PC-9 (cell line): Measurements from ENCODE around the gene JKAMP. TPM values are rescaled to one million over a fixed set of nuclear protein-coding genes. Genes with fewer than 3 reads are reported as not detected.

Experiments
- BruUV-seq: library from RNA; stranded (reverse); fragments of 400-500 nt; replicated peaks from 2 replicates; lab custom pipeline; 2021; lab: Mats Ljungman, UMichigan
- CTCF ChIA-PET: fragments of 300-600 bp; sonication (Branson Sonifier 250); formaldehyde crosslinking; loops from one replicate; lab custom pipeline; 2022; ENCODE audit warnings: antibody characterized with exemption; lab: Charles Lee
- POLR2A ChIA-PET: fragments of 300-600 bp; sonication (Branson Sonifier 250); formaldehyde crosslinking; loops from one replicate; lab custom pipeline; 2022; ENCODE audit warnings: antibody characterized with exemption; ENCODE audit not compliant: unreplicated experiment; lab: Charles Lee
- DNase-seq, 2 experiments: peaks; one replicate each; pipeline versions ENCODE4 v3.0.0 to v3.0.0-alpha.2; 2015 to 2022; ENCODE audit warnings: mixed read lengths in 1 of 2
- H2AFZ ChIP-seq: fragments of 200-600 bp; sonication (generic); 2 replicates; pipeline ENCODE4 v1.8.1; 2017; ENCODE audit warnings: antibody characterized with exemption
- H3F3A ChIP-seq: fragments of 200-600 bp; sonication (generic); 2 replicates; pipeline ENCODE4 v1.8.1; 2017; ENCODE audit warnings: antibody characterized with exemption, mild to moderate bottlenecking, low read depth; ENCODE audit not compliant: insufficient read depth
- H3K27ac ChIP-seq: fragments of 200-600 bp; sonication (generic); 2 replicates; pipeline ENCODE4 v1.6.1; 2016; ENCODE audit warnings: mixed run types
- H3K27me3 ChIP-seq: fragments of 200-600 bp; sonication (generic); 2 replicates; pipeline ENCODE4 v1.6.1; 2016; ENCODE audit warnings: low read depth, mixed run types; ENCODE audit not compliant: insufficient read depth
- H3K36me3 ChIP-seq: fragments of 200-600 bp; sonication (generic); 2 replicates; pipeline ENCODE4 v1.6.1; 2016; ENCODE audit warnings: low read depth, mixed run types
- H3K4me1 ChIP-seq: fragments of 200-600 bp; sonication (generic); replicated peaks from 2 replicates; pipeline ENCODE4 v1.6.1; 2016; ENCODE audit warnings: mixed run types; ENCODE audit not compliant: insufficient read depth
- H3K4me2 ChIP-seq: fragments of 200-600 bp; sonication (generic); 2 replicates; pipeline ENCODE4 v1.6.1; 2017; ENCODE audit warnings: mixed run types
- H3K4me3 ChIP-seq: fragments of 200-600 bp; sonication (generic); 2 replicates; pipeline ENCODE4 v1.6.1; 2016; ENCODE audit warnings: mixed run types
- H3K79me2 ChIP-seq: fragments of 200-600 bp; sonication (generic); 2 replicates; pipeline ENCODE4 v1.6.1; 2017; ENCODE audit warnings: low read depth, mixed run types
- H3K9me2 ChIP-seq: fragments of 200-600 bp; sonication (generic); 2 replicates; pipeline ENCODE4 v1.8.1; 2017; ENCODE audit warnings: mild to moderate bottlenecking; ENCODE audit not compliant: insufficient read depth
- H3K9me3 ChIP-seq: fragments of 200-600 bp; sonication (generic); 2 replicates; pipeline ENCODE4 v1.8.1; 2016; ENCODE audit warnings: low read depth; ENCODE audit not compliant: insufficient read depth
- H4K20me1 ChIP-seq: fragments of 200-600 bp; sonication (generic); 2 replicates; pipeline ENCODE4 v1.8.1; 2017; ENCODE audit not compliant: insufficient read depth
- CTCF ChIP-seq: fragments of 200-600 bp; sonication (generic); conservative IDR thresholded peaks from 2 replicates; pipeline ENCODE4 v1.6.1; 2017; ENCODE audit warnings: mixed run types, antibody characterized with exemption, mild to moderate bottlenecking, moderate library complexity
- EZH2 ChIP-seq: fragments of 200-600 bp; sonication (generic); IDR thresholded peaks from 2 replicates; pipeline ENCODE4 v1.8.0; 2017; ENCODE audit warnings: antibody characterized with exemption, low read depth
- intact Hi-C: fragments of 100-400 bp; cut with micrococcal nuclease; formaldehyde crosslinking; loops from one replicate; pipeline ENCODE4 v1.10.0; 2022; ENCODE audit not compliant: unreplicated experiment
- total RNA-seq: library from RNA; stranded (reverse); gene quantifications from 2 replicates; pipeline ENCODE4 v1.2.3, GENCODE V29; 2021

JKAMP gene
- total RNA-seq, 1 experiment from 2014 or later = 60.1 TPM

- POLR2A ChIA-PET = no interaction called here
- intact Hi-C loops = no loop called here
- Histone ChIP-seq H3K79me2 (no peaks in the 10 kb centered on the region), H3K27me3 (no peaks in the 10 kb centered on the region), H2AFZ (no peak overlapping the region), H3F3A (no peaks in the 10 kb centered on the region), H3K27ac (no peak overlapping the region), H3K9me3 (no peaks in the 10 kb centered on the region), H3K36me3 (peaks cover 30% of the 10 kb centered on the region), H3K4me1 (no peaks in the 10 kb centered on the region), H3K9me2 (no peaks in the 10 kb centered on the region), H3K4me3 (no peak overlapping the region), H3K4me2 (no peak overlapping the region), H4K20me1 (no peaks in the 10 kb centered on the region)
- no peak for TF ChIP-seq CTCF
- TF ChIP-seq EZH2 = no peak
- no peak for DNase-seq
- CTCF ChIA-PET = no interaction called here
- BruUV-seq = no TSS peak
These were observed 22.4 kb upstream of the JKAMP start for GRCh38 chr14:59461891-59462290.

GRCh38 chr14:59463787-59464485 is 20.4 kb upstream of the JKAMP start:
- Histone ChIP-seq H3K4me1 (no peaks in the 10 kb centered on the region), H3K27me3 (no peaks in the 10 kb centered on the region), H3F3A (no peaks in the 10 kb centered on the region; the same call in 1 of the 2 replicates), H4K20me1 (no peaks in the 10 kb centered on the region), H3K4me2 (no peak overlapping the region), H3K79me2 (no peaks in the 10 kb centered on the region), H3K9me3 (no peaks in the 10 kb centered on the region), H3K36me3 (peaks cover 19% of the 10 kb centered on the region), H2AFZ (no peak overlapping the region), H3K4me3 (no peak overlapping the region), H3K27ac (no peak overlapping the region), H3K9me2 (no peaks in the 10 kb centered on the region)
- DNase-seq = no peak
- no peak for TF ChIP-seq CTCF
- TF ChIP-seq EZH2 = no peak
- BruUV-seq = no TSS peak
- POLR2A ChIA-PET = no interaction called here
- intact Hi-C loops = no loop called here
- CTCF ChIA-PET = no interaction called here

- H3K27ac ChIP-seq = no peak overlapping the region
- H3F3A ChIP-seq = no peaks in the 10 kb centered on the region; the same call in 1 of the 2 replicates
- no peak overlapping the region for H3K4me3 ChIP-seq
- no TSS peak for BruUV-seq
- H3K4me2 ChIP-seq = no peak overlapping the region
- H3K79me2 ChIP-seq = no peaks in the 10 kb centered on the region
- no peak for TF ChIP-seq CTCF
- POLR2A ChIA-PET = no interaction called here
- H3K9me2 ChIP-seq = no peaks in the 10 kb centered on the region
- no peak overlapping the region for H2AFZ ChIP-seq
- CTCF ChIA-PET = no interaction called here
- H3K36me3 ChIP-seq = peaks cover 19% of the 10 kb centered on the region
- no peaks in the 10 kb centered on the region for H4K20me1 ChIP-seq
- intact Hi-C loops = no loop called here
- H3K27me3 ChIP-seq = no peaks in the 10 kb centered on the region
- DNase-seq = no peak
- H3K9me3 ChIP-seq = no peaks in the 10 kb centered on the region
- no peaks in the 10 kb centered on the region for H3K4me1 ChIP-seq
These were observed 19.6 kb upstream of the JKAMP start for GRCh38 chr14:59464486-59465315.
